ENCODE results near the gene NRAP.

GRCh38 chr10:113552014-113552413, 111.8 kb downstream of the NRAP start:
- TF ChIP-seq CTCF (IDR thresholded peaks at IDR 0.05; ENCODE audit: extremely low read depth in 1 of 2, insufficient read depth in 1 of 2, low read depth in 1 of 2, low read length in 2 of 2) (no peak), POLR2AphosphoS5 (IDR thresholded peaks at IDR 0.05; ENCODE audit: insufficient read depth, low read depth, low read length) (no peak), POLR2A (IDR thresholded peaks at IDR 0.05; ENCODE audit: low read depth, low read length) (no peak), EZH2 (IDR thresholded peaks at IDR 0.05; ENCODE audit: borderline replicate concordance, low read depth, low read length, severe bottlenecking) (no peak), FOS (IDR thresholded peaks at IDR 0.05; ENCODE audit: borderline replicate concordance, insufficient read depth, low read length) (no peak)

All from endothelial cell of umbilical vein (primary cell).